ENCODE measurements around the gene ZNF548. TPM values are rescaled to one million over a fixed set of nuclear protein-coding genes. Genes with fewer than 3 reads are reported as not detected.

ZNF548 gene
- total RNA-seq, 2 experiments from 2014 or later, result 26.9 to 32.6 TPM

Other genes with a start within 250 kb of the ZNF548 start
- not detected for gene ZIM3, start 244.7 kb upstream of the ZNF548 start, total RNA-seq
- not detected for gene DUXA, start 222.4 kb upstream of the ZNF548 start, total RNA-seq
- gene ZNF264, start 198.4 kb upstream of the ZNF548 start, total RNA-seq, result 10 to 100 TPM; 39.4 to 41.3 TPM
- gene AURKC, start 158.8 kb upstream of the ZNF548 start, total RNA-seq, result 1 to 10 TPM in 1 of 2 experiments, under 1 TPM in 1; 0.63 to 1.7 TPM
- gene ZNF805, start 149.2 kb upstream of the ZNF548 start, total RNA-seq, result 10 to 100 TPM in 1 of 2 experiments, 1 to 10 TPM in 1; 9.8 to 10.0 TPM
- 10 to 100 TPM; 40.0 to 42.0 TPM for gene ZNF460, start 109.4 kb upstream of the ZNF548 start, total RNA-seq
- gene ZNF543, start 69.4 kb upstream of the ZNF548 start, total RNA-seq, result 1 to 10 TPM; 7.7 to 8.2 TPM
- 1 to 10 TPM; 7.9 to 9.1 TPM for gene ZNF304, start 38.6 kb upstream of the ZNF548 start, total RNA-seq
- gene TRAPPC2B, start 26.3 kb upstream of the ZNF548 start, total RNA-seq, result 10 to 100 TPM; 10.5 to 10.9 TPM
- 1 to 10 TPM; 3.8 to 4.8 TPM for gene ZNF547, start 26.3 kb upstream of the ZNF548 start, total RNA-seq
- gene ZNF17, start 21.3 kb downstream of the ZNF548 start, total RNA-seq, result 10 to 100 TPM in 1 of 2 experiments, 1 to 10 TPM in 1; 9.1 to 12.6 TPM
- 1 to 10 TPM; 7.8 to 9.5 TPM for gene ZNF749, start 45.5 kb downstream of the ZNF548 start, total RNA-seq
- under 1 TPM; 0.15 to 0.35 TPM for gene VN1R1, start 67.3 kb downstream of the ZNF548 start, total RNA-seq
- 1 to 10 TPM; 7.2 to 8.8 TPM for gene ZNF772, start 87.7 kb downstream of the ZNF548 start, total RNA-seq
- 10 to 100 TPM in 1 of 2 experiments, 1 to 10 TPM in 1; 9.8 to 12.0 TPM for gene ZNF419, start 97.9 kb downstream of the ZNF548 start, total RNA-seq
- 10 to 100 TPM in 1 of 2 experiments, 1 to 10 TPM in 1; 8.6 to 11.4 TPM for gene ZNF773, start 110.1 kb downstream of the ZNF548 start, total RNA-seq
- gene ZNF549, start 137.5 kb downstream of the ZNF548 start, total RNA-seq, result 1 to 10 TPM; 5.7 to 6.0 TPM
- 10 to 100 TPM; 11.8 to 12.5 TPM for gene ZNF550, start 170.0 kb downstream of the ZNF548 start, total RNA-seq
- 1 to 10 TPM; 5.4 to 6.7 TPM for gene ZNF416, start 189.1 kb downstream of the ZNF548 start, total RNA-seq
- gene ZIK1, start 194.3 kb downstream of the ZNF548 start, total RNA-seq, result 1 to 10 TPM; 5.7 to 6.1 TPM
- gene ZNF530, start 210.0 kb downstream of the ZNF548 start, total RNA-seq, result 1 to 10 TPM; 7.4 to 8.3 TPM
- 10 to 100 TPM; 14.7 to 16.7 TPM for gene ZNF134, start 224.4 kb downstream of the ZNF548 start, total RNA-seq
- 10 to 100 TPM; 17.8 to 20.4 TPM for gene ZNF211, start 243.3 kb downstream of the ZNF548 start, total RNA-seq